ENCODE data around the gene ENPP3.
"Not testable (repeated sequence)": the region's sequence is repeated elsewhere in the genome, so short reads cannot be mapped to it uniquely, and the experiment has no call there.

Gene ENPP3

GRCh38 chr6:131687022-131687421, 49.9 kb downstream of the ENPP3 start:
- no peak for DNase-seq

DNA sequence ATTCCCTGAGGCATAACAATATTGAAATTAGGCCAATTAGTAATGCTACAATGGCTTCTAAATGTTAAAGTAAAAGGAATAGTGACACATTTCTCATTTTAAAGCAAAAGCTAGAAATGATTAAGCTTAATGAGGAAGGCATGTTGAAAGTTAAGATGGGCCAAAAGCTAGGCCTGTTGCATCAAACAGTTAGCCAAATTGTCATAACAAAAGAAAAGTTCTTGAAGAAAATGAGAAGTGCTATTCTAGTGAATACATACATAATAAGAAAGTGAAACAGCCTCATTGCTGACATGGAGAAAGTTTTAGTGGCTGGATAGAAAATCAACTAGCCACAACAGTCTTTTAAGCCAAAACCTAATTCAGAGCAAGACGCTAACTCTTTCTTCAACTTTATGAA, 51.2 kb downstream of the ENPP3 start:
- DNase-seq: no peak

- no peak for DNase-seq
Measured at GRCh38 chr6:131692031-131692430, 54.9 kb downstream of the ENPP3 start.

DNA sequence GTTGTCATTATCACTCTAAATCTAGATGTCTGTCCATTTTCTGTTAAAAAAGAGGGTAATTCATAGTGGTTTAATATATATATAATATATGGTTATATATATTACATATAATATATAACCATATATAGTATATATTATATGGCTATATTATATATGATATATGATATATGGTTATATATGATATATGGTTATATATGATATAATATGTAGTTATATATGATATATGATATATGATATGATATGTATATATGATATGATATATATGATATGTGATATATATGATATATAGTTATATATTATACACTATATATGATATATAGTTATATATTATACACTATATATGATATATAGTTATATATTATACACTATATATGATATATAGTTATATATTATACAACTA, 55.5 kb downstream of the ENPP3 start:
- DNase-seq: no peak

- DNase-seq: no peak
Measured at GRCh38 chr6:131693384-131693783, 56.3 kb downstream of the ENPP3 start.

DNA sequence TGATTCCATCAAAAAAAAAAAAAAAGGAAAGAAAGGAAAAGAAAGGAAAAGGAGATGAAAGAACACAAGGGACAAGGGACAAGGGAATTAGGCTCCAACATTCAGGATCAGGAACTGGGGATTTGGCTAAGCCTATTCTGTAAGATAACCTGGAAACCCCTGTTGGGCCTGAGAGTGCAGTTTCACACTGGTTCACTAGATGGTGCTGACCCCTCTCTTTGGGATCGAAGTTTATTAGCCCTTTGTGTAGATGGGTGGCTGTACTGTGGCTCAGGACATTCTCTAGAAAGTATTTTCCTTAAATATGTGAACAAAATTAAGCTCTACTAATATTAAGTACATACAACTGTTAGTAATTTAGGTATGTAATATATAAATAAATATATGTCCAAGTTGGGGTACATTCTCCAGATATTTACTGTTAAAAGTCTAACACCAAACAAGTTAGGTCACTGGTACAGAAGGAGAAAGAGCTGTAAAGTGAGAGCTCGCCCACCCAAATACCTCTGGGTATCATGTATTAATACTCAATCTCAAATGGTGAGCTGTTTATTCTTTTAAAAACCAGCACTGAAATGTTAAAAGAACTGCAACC, 57.8 kb downstream of the ENPP3 start:
- DNase-seq: peak; percentile 46

GRCh38 chr6:131696956-131697355, 59.9 kb downstream of the ENPP3 start:
- no peak for DNase-seq

DNA sequence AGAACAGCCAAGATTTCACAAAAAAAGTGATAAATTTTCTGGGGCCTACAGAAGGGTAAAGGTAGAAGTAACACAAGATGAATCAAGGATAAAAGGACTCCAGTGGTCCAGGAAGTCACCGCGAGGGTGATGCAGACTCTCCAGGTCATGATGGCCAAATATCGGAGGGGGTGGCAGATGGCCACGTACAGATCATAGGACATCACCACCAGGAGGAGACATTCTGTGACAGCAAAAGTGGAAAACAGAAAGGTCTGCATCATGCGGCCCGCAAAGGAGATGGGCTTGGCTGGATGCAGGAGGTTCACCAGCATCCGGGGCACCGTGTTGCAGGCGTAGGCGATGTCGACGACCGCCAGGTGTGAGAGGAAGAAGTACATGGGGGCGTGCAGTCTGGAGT, 63.7 kb downstream of the ENPP3 start:
- DNase-seq: not testable (repeated sequence)

GRCh38 chr6:131703905-131704304, 66.8 kb downstream of the ENPP3 start:
- DNase-seq: not testable (repeated sequence)

- not testable (repeated sequence) for DNase-seq
Measured at GRCh38 chr6:131710917-131711316, 73.8 kb downstream of the ENPP3 start, which contains the start of gene CTAGE9. Gene CTAGE9, minus strand, starts transcription at chr6:131711017. Its CDS starts 0 bp downstream, at chr6:131711017.

DNA sequence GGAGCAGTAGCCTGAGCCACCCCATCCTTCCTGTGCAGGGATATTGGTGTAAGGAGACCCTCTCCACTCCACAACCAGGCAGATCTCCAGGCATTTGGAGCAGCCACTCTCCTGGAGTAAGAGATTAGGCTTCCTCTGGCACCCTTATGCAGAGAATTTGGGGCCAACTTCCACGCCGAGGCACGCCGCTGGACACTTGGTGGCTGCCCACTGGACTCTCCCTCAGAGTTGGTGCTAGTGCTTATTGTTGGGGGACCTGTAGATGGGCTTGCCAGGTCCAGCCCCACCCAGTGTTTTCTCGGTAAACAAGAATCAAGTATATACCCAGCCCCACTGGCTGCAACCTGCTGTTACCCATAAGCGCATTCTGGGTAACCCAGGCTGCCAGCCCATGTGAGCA, 78.5 kb downstream of the ENPP3 start:
- DNase-seq: not testable (repeated sequence)

GRCh38 chr6:131717836-131718542, 80.9 kb downstream of the ENPP3 start:
- no peak for DNase-seq

DNA sequence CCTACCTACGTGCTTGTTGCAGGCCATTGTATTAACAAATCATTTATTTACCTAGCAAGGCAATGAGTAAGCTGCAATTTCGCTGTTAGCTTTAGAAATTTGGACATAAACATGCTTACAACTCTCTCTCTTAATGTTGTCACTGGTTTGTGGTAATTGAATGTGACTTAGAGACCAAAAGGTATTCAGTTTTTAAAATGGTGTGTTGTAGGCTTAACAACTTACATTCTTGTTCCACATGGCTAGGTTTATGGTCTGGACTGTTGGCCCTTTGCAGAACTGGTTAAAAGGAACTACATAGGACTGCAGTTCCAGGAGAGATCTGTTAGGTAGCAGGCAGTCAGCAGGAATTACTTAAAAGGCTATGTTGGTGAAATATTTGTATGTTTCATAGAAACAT, 84.1 kb downstream of the ENPP3 start:
- DNase-seq: no peak

GRCh38 chr6:131724114-131724513, 87.0 kb downstream of the ENPP3 start:
- DNase-seq: no peak

DNA sequence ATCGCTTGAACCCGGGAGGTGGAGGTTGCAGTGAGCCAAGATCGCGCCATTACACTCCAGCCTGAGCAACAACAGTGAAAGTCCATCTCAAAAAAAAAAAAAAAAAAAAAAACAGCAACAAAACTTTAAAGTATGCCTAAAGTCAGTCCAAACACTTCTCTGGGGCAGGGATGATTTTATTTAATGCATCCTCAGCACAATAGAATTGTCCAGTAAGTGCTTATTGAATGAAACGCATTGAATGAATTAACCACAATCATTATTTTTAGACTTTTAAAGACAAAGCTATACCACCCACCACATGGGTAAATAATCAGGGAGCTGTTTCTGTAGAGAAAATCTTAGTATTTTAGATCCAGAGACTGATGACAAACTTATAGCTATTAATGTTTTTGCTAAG, 90.4 kb downstream of the ENPP3 start:
- no peak for DNase-seq

DNA sequence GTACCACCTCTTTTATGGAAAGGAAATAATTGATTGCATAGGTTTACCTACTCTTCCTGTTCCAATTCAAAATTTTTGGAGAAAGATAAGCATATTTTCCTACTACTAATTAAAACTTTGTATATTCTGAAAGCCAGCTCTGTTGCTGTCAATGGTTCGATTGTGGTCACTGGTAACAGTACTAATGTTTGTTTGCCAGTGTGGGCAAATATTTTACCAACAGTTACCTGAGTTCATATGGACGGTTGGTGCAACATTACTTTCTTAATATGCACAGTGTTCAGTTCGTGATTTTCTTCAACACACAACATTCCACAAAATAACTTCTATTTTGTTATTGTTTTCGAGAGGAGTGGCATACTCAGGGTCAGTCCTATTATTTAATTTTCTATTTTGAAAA, 90.8 kb downstream of the ENPP3 start:
- DNase-seq: no peak

DNA sequence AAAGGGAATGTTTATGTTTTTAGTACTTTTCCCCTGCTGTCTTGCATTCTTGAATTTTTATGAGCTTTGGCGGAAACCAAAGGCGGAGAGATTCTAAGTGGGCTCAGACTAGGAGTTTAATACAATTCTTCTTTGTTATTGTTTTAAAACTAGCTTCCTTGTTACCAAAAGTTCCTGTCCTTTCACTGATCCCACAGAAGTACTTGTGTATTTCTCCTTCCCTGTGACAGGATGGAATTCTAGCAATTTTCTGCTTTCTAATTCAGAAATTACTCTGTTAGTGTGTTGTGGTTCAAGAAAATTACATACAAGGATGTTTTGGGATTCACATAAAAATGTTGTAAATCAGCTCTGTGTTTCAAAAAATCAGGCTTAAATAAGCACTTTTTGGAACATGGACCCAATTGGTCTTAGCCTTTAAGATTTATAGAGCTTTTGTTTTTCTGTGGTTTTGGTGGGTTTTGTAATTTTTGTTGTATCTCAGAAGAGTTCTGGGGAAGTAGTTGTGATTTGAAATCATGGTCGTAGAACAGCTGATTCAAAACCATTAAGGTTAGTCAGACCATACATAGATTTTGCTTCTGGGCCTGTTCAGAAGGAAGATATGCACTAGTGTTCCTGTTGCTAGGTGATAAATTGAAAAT, 91.3 kb downstream of the ENPP3 start:
- DNase-seq: no peak

DNA sequence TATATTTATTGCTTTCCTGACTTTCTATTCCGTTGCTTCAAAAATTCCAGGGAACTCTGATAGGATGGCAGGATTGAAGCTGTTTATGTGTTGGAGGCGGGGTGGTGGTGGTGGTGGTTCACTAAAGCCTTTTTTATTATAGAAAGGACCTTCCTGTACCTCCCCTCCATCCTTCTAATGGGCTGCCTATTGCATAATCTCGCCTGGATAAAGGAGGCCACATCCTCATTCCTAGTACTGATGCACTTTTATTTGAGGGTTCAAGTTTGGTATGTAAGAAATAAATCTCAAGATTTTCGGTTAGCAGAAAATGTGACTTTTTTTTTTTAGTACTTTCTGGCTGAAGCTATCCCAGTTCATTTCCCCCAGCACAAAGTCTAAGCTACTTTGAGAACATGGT, 92.4 kb downstream of the ENPP3 start:
- no peak for DNase-seq

DNA sequence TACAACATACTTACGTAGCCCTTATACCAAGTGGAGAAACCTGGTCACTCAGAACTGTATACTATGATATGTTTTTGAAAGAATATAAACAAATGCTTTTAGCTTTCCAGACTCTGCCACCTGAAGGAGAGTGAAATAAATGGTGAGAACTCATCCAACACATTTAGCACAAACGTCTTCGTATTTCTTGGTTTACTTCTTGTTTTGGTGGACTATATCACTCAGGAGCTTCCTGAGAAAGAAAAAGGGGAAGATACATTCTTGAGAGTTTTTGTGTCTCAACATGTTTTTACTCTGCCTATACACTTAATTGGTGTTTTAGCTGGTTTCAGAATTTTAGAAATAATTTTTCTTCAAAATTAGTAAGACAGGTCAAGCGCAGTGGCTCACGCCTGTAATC, 93.2 kb downstream of the ENPP3 start:
- no peak for DNase-seq

GRCh38 chr6:131731224-131731623, 94.1 kb downstream of the ENPP3 start:
- DNase-seq: no peak

DNA sequence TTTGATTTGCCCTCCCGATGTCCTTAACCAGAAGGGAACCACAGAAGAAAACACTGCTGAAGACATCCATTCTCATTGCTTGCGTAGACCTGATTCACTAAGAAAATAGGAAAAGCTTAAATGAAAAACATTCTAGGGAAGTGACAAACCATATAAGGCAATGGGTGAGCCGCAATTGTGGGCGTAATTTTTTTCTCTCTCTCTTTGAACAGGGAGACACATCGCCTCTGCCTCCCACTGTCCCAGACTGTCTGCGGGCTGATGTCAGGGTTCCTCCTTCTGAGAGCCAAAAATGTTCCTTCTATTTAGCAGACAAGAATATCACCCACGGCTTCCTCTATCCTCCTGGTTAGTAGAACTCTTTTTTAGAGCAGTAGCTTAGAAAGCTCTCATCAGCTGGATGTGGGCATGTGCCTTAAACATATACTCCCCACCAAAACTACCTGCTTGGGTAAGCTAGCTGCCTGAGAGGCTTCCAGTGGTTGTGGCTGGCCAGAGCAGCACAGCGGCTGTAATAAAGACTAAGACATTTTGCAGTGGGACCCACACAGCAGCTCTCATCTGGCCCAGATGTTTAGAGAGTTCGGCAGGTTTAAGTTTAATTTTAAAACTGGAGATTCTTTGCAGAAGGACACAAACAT, 96.4 kb downstream of the ENPP3 start:
- DNase-seq: no peak

GRCh38 chr6:131736003-131736596, 99.0 kb downstream of the ENPP3 start:
- peak; percentile 21 for DNase-seq

DNA sequence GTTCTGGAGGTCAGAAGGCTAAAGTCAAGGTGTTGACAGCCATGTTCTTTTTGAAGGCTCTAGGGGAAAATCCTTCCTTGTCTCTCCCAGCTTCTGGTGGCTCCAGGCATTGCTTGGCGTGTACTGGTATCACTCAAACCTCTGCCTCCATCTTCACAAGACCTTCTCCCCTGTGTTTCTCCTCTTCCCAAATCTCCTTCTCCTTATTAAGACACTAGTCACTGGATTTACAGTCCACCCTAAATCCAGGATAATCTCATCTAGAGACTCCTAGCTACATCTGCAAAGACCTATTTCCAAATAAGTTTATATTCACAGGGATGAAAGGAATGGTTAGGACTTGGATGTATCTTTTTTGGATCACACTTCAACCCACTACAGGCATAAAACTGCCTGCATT, 99.7 kb downstream of the ENPP3 start:
- DNase-seq: no peak

Data from retina (tissue), 1 donor.